ENCODE measurements around the gene TM4SF5. TPM values are rescaled to one million over a fixed set of nuclear protein-coding genes. Genes with fewer than 3 reads are reported as not detected.
A peak's percentile ranks its signal among the peaks of the same experiment; 100 is the strongest.

The TM4SF5 gene
- total RNA-seq, 1 donor from 2014 or later, result not detected

GRCh38 chr17:4764595-4764994 lies 7.1 kb upstream of the TM4SF5 start:
- ChIA-PET CTCF (no interaction called here), POLR2A (interaction anchor here (1.0 kb wide), 1 partner anchor 209 kb away, joined by 3 read pairs; the partner anchor contains the start of gene MYBBP1A)
- ATAC-seq (ENCODE audit: low read depth), result no peak

GRCh38 chr17:4766201-4766600 lies 5.5 kb upstream of the TM4SF5 start:
- no peaks in the 10 kb centered on the region for H3K9me3 Mint-ChIP-seq
- ATAC-seq (ENCODE audit: low read depth) (no peak), DNase-seq (no peak)
- H3K27ac Mint-ChIP-seq, result peak overlapping the region; percentile 35
- peaks cover 5% of the 10 kb centered on the region for H3K4me1 Mint-ChIP-seq
- no peak for TF ChIP-seq CTCF (IDR thresholded peaks at IDR 0.05)
- intact Hi-C loops (cut with micrococcal nuclease), result no loop called here
- H3K4me3 Mint-ChIP-seq, result no peak overlapping the region
- peaks cover 6% of the 10 kb centered on the region for H3K27me3 Mint-ChIP-seq
- ChIA-PET CTCF (no interaction called here), POLR2A (no interaction called here)
- no peaks in the 10 kb centered on the region for H3K36me3 Mint-ChIP-seq (ENCODE audit: low read depth)

More at GRCh38 chr17:4764595-4764994, 7.1 kb upstream of the TM4SF5 start:
- intact Hi-C loops (cut with micrococcal nuclease), result no loop called here
- peaks cover 8% of the 10 kb centered on the region for H3K27me3 Mint-ChIP-seq
- no peaks in the 10 kb centered on the region for H3K36me3 Mint-ChIP-seq (ENCODE audit: low read depth)
- no peak for DNase-seq
- H3K9me3 Mint-ChIP-seq, result no peaks in the 10 kb centered on the region
- no peak overlapping the region for H3K27ac Mint-ChIP-seq
- TF ChIP-seq CTCF (IDR thresholded peaks at IDR 0.05), result no peak
- H3K4me3 Mint-ChIP-seq, result no peak overlapping the region
- peaks cover 5% of the 10 kb centered on the region for H3K4me1 Mint-ChIP-seq

GRCh38 chr17:4766723-4767122 lies 5.0 kb upstream of the TM4SF5 start:
- peaks cover 5% of the 10 kb centered on the region for H3K4me1 Mint-ChIP-seq
- POLR2A ChIA-PET, result no interaction called here
- CTCF ChIA-PET, result no interaction called here

GRCh38 chr17:4768298-4768697 lies 3.4 kb upstream of the TM4SF5 start:
- Mint-ChIP-seq H3K27me3 (peaks cover 14% of the 10 kb centered on the region), H3K4me1 (peaks cover 5% of the 10 kb centered on the region), H3K27ac (peak overlapping the region; percentile 3), H3K9me3 (no peaks in the 10 kb centered on the region), H3K36me3 (ENCODE audit: low read depth) (no peaks in the 10 kb centered on the region), H3K4me3 (no peak overlapping the region)
- ATAC-seq (ENCODE audit: low read depth), result no peak
- POLR2A ChIA-PET, result no interaction called here
- no peak for DNase-seq
- TF ChIP-seq CTCF (IDR thresholded peaks at IDR 0.05), result no peak
- CTCF ChIA-PET, result no interaction called here
- intact Hi-C loops (cut with micrococcal nuclease), result no loop called here

More at GRCh38 chr17:4766723-4767122, 5.0 kb upstream of the TM4SF5 start:
- no peak overlapping the region for H3K4me3 Mint-ChIP-seq
- H3K36me3 Mint-ChIP-seq (ENCODE audit: low read depth), result no peaks in the 10 kb centered on the region
- intact Hi-C loops (cut with micrococcal nuclease), result no loop called here
- no peaks in the 10 kb centered on the region for H3K9me3 Mint-ChIP-seq
- no peak for DNase-seq
- H3K27me3 Mint-ChIP-seq, result peaks cover 8% of the 10 kb centered on the region
- ATAC-seq (ENCODE audit: low read depth), result no peak
- TF ChIP-seq CTCF (IDR thresholded peaks at IDR 0.05), result no peak
- no peak overlapping the region for H3K27ac Mint-ChIP-seq

GRCh38 chr17:4769628-4770027 lies 2.1 kb upstream of the TM4SF5 start:
- ChIA-PET CTCF (interaction anchor here (0.6 kb wide), 1 partner anchor 22 kb away, joined by 3 read pairs; no protein-coding TSS in a partner anchor), POLR2A (no interaction called here)
- DNase-seq, result no peak
- H3K36me3 Mint-ChIP-seq (ENCODE audit: low read depth), result no peaks in the 10 kb centered on the region
- ATAC-seq (ENCODE audit: low read depth), result no peak
- H3K4me1 Mint-ChIP-seq, result peaks cover 8% of the 10 kb centered on the region
- intact Hi-C loops (cut with micrococcal nuclease), result no loop called here
- TF ChIP-seq CTCF (IDR thresholded peaks at IDR 0.05), result no peak
- H3K27me3 Mint-ChIP-seq, result peaks cover 14% of the 10 kb centered on the region
- no peaks in the 10 kb centered on the region for H3K9me3 Mint-ChIP-seq
- H3K4me3 Mint-ChIP-seq, result no peak overlapping the region
- H3K27ac Mint-ChIP-seq, result no peak overlapping the region
